Mucosa of gallbladder (tissue), 1 donor: Measurements from ENCODE around the gene VGLL1. TPM values are rescaled to one million over a fixed set of nuclear protein-coding genes. Genes with fewer than 3 reads are reported as not detected.

Source experiments
- DNase-seq: peaks from one replicate; pipeline ENCODE4 v3.0.0-alpha.2; 2020; ENCODE audit warnings: low spot score
- total RNA-seq: library from RNA; stranded (reverse); gene quantifications from one replicate; pipeline ENCODE4 v1.2.1, GENCODE V29; 2021
- donor health status: DM: no; HTN: no; CAD: no.

The VGLL1 gene
- total RNA-seq, 1 donor from 2014 or later, result 0.78 TPM

DNA sequence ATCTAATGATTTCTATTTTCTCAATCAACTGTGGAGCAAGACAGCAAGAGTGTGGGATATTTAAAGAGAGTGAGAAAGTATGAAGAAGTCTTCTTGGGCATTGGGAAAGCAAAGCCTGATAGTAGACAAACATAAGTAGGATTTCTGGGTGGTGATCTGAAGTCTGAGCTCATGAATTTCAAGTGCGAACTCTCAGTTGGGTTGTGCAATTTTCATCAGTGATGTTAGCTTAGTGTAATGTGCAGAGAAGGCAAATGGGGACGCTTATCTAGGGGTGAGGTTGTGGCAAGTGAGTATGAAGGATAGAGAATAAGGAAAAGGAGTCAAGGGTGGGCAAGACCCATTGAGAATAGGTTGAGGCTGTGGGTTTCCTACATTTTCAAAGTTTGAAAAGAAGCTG is 23.7 kb downstream of the VGLL1 start:
- no peak for DNase-seq

DNA sequence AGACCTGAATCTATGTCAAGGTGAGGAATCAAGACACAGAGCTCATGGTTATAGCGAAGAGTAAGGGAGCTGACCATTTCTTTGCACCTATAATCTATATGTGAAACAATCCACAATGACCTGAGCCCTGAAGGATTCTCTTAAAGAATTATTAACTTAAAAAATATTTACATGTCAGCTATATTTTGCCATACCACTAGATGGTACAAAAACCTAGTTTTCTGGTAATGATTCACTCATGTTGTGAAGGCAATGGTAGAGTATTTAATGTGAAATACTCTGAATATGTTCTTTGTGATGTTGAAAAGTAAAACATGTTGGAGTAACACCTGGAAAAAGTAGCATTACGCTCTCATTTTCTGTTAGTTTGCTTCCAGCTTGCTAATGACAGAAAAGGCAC is 40.0 kb downstream of the VGLL1 start:
- DNase-seq, result no peak

DNA sequence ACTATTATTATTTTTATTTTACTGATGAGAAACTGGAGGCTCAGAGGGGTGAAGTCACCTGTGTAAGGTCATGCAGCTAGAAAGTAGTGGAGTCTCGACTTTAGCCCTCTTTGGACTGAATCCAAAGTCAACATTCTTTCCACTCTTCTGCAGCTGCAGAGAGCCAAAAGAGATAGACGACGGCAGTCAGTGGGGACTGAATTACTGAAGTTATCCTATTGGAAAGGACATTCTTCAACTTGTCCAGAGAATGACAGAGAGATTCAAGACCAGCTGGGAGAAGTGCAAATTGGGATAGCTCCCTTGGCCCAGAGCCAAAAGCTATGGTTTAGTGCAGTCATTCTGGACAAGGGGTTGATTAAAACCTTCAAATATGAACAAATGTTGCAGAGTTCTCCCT is 42.5 kb downstream of the VGLL1 start:
- no peak for DNase-seq

DNA sequence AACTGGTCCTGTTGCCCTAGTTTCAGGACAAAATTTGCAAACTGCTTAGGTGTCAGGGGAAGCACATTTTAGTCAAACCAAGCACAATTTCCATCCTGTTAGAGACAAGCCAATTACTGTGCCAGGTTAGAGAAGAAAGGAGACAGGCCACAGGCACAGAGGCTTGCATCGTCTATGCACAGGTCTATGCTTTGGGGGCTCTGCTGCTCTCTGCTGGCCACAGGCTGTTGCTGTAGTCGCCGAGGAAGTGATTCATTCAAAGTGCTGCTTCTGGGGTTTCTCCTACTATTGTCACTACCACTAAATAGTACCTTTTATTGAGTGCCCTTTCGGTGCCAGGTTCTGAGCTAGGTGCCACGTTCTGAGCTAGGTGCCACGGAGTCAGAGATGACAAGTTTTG is 45.5 kb downstream of the VGLL1 start:
- DNase-seq, result peak; percentile 64

DNA sequence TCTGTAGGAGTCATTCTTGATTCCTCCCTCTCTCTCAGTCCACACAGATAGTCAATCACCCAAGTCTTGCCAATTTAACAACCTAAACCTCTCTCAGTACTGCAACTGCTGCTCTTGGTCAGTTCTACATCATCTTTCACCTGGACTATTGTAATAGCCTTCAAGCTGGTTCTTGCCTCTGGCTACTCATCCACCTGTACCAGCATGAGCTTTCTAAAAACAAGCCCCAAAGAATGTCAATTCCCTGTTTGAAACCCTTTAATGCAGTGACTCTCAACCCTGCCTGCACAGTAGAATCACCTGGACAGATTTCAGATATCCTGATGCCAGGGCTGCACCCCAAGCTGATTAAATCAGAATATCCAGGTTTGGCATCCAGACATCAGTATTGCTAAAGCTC is 48.3 kb downstream of the VGLL1 start:
- DNase-seq, result no peak

DNA sequence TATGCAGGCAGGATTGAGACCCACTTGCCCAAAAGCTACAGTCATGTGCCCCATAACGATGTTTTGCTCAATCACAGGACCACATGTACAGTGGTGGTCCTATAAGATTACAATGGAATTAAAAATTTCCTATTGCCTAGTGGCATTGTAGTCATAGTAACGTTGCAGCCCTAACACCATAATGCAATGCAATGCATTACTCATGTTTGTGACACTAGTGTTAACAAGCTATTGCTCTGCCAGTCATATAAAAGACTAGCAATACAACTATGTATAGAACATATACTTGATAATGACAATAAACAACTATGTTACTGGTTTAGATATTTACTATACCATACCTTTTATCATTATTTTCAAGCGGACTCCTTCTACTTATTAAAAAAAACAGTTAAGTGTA is 50.6 kb downstream of the VGLL1 start:
- DNase-seq, result no peak

DNA sequence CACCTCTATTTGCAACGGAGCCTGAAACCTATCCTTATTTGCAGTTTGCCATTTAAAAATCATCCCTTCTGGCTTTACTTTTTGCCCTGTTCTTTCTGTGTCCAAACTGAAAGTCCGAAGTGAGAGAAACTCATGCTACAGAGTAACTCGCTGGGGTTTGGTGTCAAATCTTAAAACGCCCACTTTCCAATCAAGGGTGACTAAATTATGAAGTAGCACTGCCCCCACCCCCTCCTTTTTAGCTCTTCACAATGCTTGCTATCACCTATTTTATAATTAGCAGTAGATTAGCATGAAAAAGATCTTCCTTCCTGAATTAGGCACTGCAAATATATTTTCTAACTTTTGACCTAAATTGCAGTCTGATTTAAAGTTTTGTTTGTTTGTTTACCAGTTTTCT is 52.5 kb downstream of the VGLL1 start:
- DNase-seq, result no peak

DNA sequence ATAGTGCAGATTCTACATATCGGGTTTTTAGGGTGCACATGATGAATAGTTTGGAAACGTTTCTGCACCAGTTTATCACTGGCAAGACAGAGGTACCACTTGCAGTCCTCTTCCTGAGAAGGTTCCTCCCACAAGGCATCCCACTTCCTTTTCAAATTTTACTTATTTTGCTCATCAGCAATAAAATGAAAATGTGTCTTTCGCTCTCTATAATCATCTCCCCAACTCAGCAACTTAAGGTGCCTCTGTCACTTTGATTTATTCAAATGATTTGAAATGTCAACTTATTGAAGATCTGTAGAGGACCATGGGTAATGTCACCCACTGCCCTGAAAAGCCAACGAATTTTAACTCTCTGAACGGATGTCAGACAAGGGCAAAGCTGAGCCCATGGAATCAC is 53.2 kb downstream of the VGLL1 start:
- no peak for DNase-seq

DNA sequence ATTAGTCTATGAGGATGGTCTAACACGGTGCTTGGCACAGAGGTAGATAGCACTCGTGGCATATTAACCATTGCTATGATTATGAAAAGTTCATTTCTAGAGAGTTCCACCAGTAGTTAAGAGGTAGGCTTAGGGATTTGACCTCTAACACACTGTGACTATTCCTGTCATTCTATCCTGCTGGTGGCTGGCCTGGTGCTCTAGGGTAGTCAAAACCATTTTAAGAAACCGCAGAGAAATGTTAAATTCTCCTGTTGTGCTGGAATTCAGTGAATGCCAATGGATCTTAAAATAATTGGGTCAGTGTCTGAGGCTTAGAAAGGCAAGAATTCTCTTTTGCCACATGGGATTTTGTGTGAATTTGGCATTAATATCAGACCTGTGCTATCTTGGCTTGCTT is 53.9 kb downstream of the VGLL1 start:
- DNase-seq, result no peak

DNA sequence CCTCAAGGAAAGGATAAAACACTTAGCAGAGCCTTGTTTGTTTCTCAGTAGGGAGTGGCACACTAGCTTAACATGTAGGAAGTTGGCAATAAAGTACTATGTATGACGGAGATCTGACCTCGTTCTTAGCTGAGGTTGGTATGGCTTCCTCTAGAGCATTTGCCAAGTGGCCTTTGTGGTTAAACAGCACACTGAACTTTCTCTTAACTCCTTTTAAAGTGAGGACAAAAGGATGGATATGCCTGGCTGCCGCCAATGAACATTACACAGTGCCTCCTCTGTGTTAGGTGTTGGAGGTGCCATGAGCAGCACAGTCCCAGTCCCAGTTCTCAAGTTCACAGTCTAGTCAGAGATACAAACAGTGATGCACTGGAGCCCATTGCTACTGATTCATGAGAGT is 54.4 kb downstream of the VGLL1 start:
- DNase-seq, result peak; percentile 16

DNA sequence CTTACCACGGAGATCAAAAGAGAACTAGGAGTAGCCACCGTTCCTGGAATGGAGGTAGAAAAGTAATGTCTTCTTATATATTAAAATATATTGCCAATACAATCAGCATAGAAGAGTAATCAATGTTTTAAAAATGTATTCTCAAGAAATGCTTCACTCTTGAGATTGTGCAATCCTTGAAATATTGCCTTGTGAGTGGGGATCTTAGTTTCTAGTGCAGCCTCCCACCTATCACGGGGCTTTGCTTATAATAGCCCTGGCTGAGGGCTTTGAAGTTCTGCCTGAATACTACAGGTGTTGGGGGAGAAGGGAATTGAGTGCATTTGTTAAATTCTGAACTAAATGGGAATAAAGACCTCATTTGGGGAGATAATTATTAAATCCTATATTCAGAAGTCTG is 55.5 kb downstream of the VGLL1 start:
- no peak for DNase-seq

DNA sequence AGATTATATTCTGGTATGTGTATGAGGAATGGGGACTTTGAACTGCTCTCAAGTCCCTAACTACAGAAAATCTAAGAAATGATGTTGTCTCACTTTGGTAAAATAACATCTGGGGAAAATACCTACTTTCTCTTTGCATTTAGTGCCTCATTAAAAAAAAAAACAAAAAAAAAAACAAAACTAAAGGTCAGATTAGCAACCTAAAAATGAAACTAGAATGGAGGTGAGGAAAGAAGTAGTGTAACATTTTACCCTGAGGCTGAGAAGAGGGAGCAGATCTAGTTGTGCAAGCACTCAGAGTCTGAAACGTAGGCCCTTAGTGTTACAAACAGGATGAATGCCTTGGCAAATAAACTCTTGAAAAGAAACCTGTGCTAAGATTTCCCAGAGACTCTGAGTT is 56.0 kb downstream of the VGLL1 start:
- DNase-seq, result no peak

DNA sequence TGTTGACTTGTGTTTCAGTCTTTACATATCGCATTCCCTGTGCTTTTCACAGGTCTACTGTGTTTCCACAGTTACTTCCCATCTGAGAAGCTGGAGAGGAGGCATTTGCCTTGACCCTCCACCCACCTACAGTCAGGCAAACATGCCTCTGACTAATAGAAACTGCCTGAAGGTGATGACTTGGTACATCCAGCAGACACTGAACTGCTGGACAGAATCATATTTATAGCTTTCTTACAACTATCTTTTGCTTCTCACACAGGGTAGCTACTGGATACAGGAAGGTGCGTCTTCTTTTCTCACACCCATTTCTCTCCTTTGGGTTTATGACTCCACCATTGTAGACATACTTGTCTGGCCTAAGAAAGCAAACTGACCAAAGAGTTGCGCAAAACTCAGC is 58.0 kb downstream of the VGLL1 start:
- DNase-seq, result no peak

DNA sequence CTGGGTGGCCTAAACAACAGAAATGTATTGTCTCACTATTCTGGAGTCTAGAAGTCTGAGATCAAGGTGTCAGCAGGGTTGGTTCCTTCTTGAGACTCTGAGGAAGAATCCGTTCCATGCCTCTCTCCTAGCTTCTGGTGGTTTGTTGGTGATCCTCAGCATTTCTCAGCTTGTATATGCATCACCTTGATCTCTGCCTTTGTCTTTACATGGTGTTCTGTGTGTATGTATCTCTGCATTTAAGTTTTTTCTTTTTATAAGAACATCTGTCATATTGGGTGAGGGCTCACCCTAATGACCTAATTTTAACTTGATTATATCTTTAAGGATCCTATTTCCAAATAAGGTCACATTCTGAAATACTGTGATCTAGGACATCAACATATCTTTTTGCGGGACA is 65.3 kb downstream of the VGLL1 start:
- no peak for DNase-seq

DNA sequence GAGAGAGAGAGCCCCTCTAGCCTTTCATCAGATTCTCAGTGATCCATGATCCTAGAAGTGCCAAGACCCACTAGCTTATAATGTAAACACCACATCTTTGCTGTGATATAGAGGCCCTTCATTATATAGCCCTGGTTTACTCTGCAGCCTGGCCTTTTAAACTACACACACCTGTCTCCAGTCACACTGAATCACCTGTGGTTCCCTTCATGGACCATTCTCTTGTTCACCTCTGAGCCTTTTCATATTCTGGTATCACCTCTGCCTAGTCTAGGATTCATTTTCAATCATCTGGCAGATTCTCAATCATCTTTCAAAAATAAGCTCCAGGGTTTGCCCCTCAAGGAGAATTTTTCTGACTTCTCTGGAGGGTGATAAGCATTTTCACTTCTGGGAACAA is 65.9 kb downstream of the VGLL1 start:
- DNase-seq, result no peak

DNA sequence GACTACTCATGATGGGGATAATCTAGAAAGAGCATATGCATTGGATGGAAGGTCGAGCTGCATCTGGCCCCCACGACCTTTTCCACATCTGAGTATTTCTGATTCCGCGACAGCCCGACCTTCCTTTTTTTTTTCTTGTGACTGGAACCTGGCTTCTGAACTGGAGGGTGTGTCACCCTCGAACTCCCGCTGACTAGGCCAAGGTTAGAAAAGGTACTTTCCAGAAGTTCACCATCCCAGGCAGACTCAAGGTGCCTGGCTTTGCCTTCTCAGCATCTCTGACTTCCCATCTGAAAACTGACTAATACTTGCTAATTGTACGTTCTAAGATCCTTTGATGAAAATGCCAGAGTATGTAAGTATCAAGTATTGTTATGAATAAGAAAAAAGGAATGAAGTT is 66.6 kb downstream of the VGLL1 start:
- DNase-seq, result no peak

DNA sequence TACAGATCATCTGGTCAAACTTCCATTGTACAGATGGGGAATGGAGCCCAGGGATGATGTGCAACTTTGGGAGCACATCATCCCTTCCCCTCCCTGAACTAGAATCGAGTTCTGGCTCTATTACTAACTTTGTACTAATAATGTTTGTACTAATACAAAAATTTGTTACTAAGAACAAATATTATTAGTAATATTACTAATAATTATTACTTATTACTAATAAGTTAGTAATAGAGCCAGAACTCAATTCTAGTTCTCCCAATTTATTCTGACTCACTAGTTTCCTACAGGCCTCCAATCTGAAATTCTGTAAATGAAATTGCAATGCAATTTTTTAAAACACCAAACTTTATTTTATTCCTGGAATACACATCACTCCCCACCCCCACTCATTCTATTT is 68.0 kb downstream of the VGLL1 start:
- no peak for DNase-seq

Other genes starting within 250 kb of the VGLL1 start
- gene ADGRG4, start 231.3 kb upstream of the VGLL1 start, total RNA-seq, result not detected
- gene BRS3, start 44.3 kb upstream of the VGLL1 start, total RNA-seq, result not detected
- gene HTATSF1, start 34.6 kb upstream of the VGLL1 start, total RNA-seq, result 35.8 TPM
- gene CD40LG, start 115.9 kb downstream of the VGLL1 start, total RNA-seq, result 2.1 TPM
- gene ARHGEF6, start 248.7 kb downstream of the VGLL1 start, total RNA-seq, result 18.9 TPM